Measurements from ENCODE around the gene GATA1.

Gene GATA1

DNA sequence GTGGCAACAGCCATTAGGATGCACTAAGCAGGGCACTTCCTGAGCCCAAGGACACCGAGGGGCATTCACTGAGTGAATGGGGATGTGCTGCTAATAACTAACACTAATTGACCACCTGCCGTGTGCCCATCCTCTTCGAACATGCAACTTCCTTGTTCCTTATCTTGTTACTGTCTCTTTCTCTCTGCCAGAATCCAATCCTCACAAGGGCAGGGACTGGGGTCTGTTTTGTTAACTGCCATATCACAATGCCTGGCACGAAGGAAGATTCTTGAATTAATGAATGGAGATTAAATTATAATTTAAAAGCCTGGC lies 41.2 kb downstream of the GATA1 start:
- no peak overlapping the region for H3K4me2 ChIP-seq (ENCODE audit: low read depth, low read length)
- no peak overlapping the region for H3K4me3 ChIP-seq (ENCODE audit: low read length)

DNA sequence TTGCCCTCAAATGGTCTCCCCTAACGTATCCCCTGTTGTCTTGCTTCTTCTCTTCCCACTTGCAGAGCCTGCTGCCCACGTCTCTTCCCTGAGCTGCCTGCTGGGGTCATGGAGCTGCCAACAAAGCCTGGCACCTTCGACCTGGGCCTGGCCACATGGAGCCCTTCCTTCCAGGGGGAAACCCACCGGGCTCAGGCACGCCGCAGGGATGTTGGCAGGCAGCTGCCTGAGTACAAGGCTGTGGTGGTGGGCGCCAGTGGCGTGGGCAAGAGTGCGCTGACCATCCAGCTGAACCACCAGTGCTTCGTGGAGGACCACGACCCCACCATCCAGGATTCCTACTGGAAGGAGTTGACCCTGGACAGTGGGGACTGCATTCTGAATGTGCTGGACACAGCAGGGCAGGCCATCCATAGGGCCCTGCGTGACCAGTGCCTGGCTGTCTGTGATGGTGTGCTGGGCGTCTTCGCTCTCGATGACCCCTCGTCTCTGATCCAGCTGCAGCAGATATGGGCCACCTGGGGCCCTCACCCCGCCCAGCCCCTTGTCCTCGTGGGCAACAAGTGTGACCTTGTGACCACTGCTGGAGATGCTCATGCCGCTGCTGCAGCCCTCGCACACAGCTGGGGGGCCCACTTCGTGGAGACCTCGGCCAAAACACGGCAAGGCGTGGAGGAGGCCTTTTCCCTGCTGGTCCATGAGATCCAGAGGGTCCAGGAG lies 42.8 kb downstream of the GATA1 start:
- Histone ChIP-seq H3F3A (ENCODE audit: insufficient read depth, low read length) (no peaks in the 10 kb centered on the region), H3K27me3 (replicated peaks; ENCODE audit: insufficient read depth, low read length) (no peaks in the 10 kb centered on the region), H3K36me3 (replicated peaks; ENCODE audit: insufficient read depth, low read length) (no peaks in the 10 kb centered on the region), H4K20me1 (ENCODE audit: insufficient read depth, low read length) (no peaks in the 10 kb centered on the region), H3K9me2 (replicated peaks; ENCODE audit: insufficient read depth, low read length) (no peaks in the 10 kb centered on the region), H3K9me3 (replicated peaks; ENCODE audit: insufficient read depth, low read length) (no peaks in the 10 kb centered on the region), H3K79me2 (ENCODE audit: low read length) (no peaks in the 10 kb centered on the region), H3K27ac (ENCODE audit: low read length) (no peak overlapping the region), H2AFZ (ENCODE audit: low read length) (no peak overlapping the region), H3K4me3 (ENCODE audit: low read length) (no peak overlapping the region), H3K9ac (ENCODE audit: low read length) (no peak overlapping the region), H3K4me2 (ENCODE audit: low read depth, low read length) (no peak overlapping the region), H3K4me1 (ENCODE audit: low read length) (no peaks in the 10 kb centered on the region)
- DNase-seq: no peak
- TF ChIP-seq EZH2 (optimal IDR thresholded peaks at IDR 0.05; ENCODE audit: low read depth, low read length): no peak
- TF ChIP-seq, protein P1, sequence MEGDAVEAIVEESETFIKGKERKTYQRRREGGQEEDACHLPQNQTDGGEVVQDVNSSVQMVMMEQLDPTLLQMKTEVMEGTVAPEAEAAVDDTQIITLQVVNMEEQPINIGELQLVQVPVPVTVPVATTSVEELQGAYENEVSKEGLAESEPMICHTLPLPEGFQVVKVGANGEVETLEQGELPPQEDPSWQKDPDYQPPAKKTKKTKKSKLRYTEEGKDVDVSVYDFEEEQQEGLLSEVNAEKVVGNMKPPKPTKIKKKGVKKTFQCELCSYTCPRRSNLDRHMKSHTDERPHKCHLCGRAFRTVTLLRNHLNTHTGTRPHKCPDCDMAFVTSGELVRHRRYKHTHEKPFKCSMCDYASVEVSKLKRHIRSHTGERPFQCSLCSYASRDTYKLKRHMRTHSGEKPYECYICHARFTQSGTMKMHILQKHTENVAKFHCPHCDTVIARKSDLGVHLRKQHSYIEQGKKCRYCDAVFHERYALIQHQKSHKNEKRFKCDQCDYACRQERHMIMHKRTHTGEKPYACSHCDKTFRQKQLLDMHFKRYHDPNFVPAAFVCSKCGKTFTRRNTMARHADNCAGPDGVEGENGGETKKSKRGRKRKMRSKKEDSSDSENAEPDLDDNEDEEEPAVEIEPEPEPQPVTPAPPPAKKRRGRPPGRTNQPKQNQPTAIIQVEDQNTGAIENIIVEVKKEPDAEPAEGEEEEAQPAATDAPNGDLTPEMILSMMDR (IDR thresholded peaks at IDR 0.05; ENCODE audit: low read length): no peak
- TF ChIP-seq EZH2phosphoT487 (IDR thresholded peaks at IDR 0.05; ENCODE audit: low read length): no peak

More for the DNA sequence above, 41.2 kb downstream of the GATA1 start:
- H3K4me1 ChIP-seq (ENCODE audit: low read length): no peaks in the 10 kb centered on the region
- no peaks in the 10 kb centered on the region for H3K79me2 ChIP-seq (ENCODE audit: low read length)
- H3K9me3 ChIP-seq (replicated peaks; ENCODE audit: insufficient read depth, low read length): no peaks in the 10 kb centered on the region
- H3K9me2 ChIP-seq (replicated peaks; ENCODE audit: insufficient read depth, low read length): no peaks in the 10 kb centered on the region
- no peaks in the 10 kb centered on the region for H3K27me3 ChIP-seq (replicated peaks; ENCODE audit: insufficient read depth, low read length)
- no peak for DNase-seq
- H4K20me1 ChIP-seq (ENCODE audit: insufficient read depth, low read length): no peaks in the 10 kb centered on the region
- H3K27ac ChIP-seq (ENCODE audit: low read length): no peak overlapping the region
- H2AFZ ChIP-seq (ENCODE audit: low read length): no peak overlapping the region
- no peak overlapping the region for H3K9ac ChIP-seq (ENCODE audit: low read length)
- H3K36me3 ChIP-seq (replicated peaks; ENCODE audit: insufficient read depth, low read length): no peaks in the 10 kb centered on the region
- H3F3A ChIP-seq (ENCODE audit: insufficient read depth, low read length): no peaks in the 10 kb centered on the region
- TF ChIP-seq, protein P1 (IDR thresholded peaks at IDR 0.05; ENCODE audit: low read length): no peak
- TF ChIP-seq EZH2 (optimal IDR thresholded peaks at IDR 0.05; ENCODE audit: low read depth, low read length): no peak
- no peak for TF ChIP-seq EZH2phosphoT487 (IDR thresholded peaks at IDR 0.05; ENCODE audit: low read length)

DNA sequence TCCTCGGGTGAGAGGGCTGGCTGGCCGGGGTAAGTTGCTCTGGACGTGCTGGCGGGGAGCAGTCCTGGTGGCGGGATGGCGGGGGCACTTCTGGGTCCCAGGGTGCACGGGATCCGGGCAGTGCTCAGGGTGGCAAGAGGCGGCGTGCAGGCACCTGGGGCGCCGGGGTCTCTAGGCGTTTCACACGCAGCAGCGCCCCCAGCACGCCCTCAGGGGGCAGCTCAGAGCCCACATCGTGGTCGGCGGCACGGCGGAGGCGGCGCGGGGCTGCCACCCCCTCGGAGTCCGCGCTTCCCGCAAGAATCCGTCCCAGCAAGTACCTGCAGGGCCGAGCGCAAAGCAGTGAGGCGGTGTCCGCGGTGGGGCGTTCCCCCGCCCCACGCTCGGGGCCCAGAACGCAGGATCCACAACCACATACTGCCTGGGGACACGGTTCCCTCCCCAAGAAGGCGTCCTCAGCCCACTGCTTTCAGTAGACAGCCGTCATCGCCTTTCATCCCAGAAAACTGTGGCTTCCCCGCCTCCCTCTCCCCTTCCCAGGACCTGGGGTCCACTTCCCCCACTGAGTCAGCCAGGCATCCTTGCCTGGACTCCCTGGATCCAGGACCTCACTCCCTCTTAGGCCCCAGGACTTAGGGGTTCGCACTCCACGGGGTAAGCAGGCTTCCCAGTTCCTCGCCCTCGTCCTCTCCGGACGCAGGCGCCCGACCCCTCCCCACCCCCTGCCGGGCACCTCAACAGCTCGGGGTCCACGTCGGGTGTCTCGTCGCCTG lies 44.9 kb downstream of the GATA1 start:
- H3K36me3 ChIP-seq (replicated peaks; ENCODE audit: insufficient read depth, low read length): no peaks in the 10 kb centered on the region
- no peaks in the 10 kb centered on the region for H3F3A ChIP-seq (ENCODE audit: insufficient read depth, low read length)
- no peaks in the 10 kb centered on the region for H3K79me2 ChIP-seq (ENCODE audit: low read length)
- no peak overlapping the region for H3K4me3 ChIP-seq (ENCODE audit: low read length)
- no peak overlapping the region for H3K4me2 ChIP-seq (ENCODE audit: low read depth, low read length)
- H3K27me3 ChIP-seq (replicated peaks; ENCODE audit: insufficient read depth, low read length): no peaks in the 10 kb centered on the region
- TF ChIP-seq EZH2phosphoT487 (IDR thresholded peaks at IDR 0.05; ENCODE audit: low read length) (no peak), EZH2 (optimal IDR thresholded peaks at IDR 0.05; ENCODE audit: low read depth, low read length) (no peak)
- TF ChIP-seq, protein P1 (IDR thresholded peaks at IDR 0.05; ENCODE audit: low read length): no peak
- H3K9me3 ChIP-seq (replicated peaks; ENCODE audit: insufficient read depth, low read length): no peaks in the 10 kb centered on the region
- H2AFZ ChIP-seq (ENCODE audit: low read length): no peak overlapping the region
- no peaks in the 10 kb centered on the region for H3K9me2 ChIP-seq (replicated peaks; ENCODE audit: insufficient read depth, low read length)
- DNase-seq: no peak
- no peaks in the 10 kb centered on the region for H4K20me1 ChIP-seq (ENCODE audit: insufficient read depth, low read length)
- no peak overlapping the region for H3K9ac ChIP-seq (ENCODE audit: low read length)
- H3K4me1 ChIP-seq (ENCODE audit: low read length): no peaks in the 10 kb centered on the region
- H3K27ac ChIP-seq (ENCODE audit: low read length): no peak overlapping the region
